Measurements from ENCODE around the gene KLF11. TPM values are rescaled to one million over a fixed set of nuclear protein-coding genes. Genes with fewer than 3 reads are reported as not detected.

Gene KLF11
- total and polyA plus RNA-seq, 5 experiments from 2014 or later, result 1.3 to 10.8 (median 4.3) TPM

DNA sequence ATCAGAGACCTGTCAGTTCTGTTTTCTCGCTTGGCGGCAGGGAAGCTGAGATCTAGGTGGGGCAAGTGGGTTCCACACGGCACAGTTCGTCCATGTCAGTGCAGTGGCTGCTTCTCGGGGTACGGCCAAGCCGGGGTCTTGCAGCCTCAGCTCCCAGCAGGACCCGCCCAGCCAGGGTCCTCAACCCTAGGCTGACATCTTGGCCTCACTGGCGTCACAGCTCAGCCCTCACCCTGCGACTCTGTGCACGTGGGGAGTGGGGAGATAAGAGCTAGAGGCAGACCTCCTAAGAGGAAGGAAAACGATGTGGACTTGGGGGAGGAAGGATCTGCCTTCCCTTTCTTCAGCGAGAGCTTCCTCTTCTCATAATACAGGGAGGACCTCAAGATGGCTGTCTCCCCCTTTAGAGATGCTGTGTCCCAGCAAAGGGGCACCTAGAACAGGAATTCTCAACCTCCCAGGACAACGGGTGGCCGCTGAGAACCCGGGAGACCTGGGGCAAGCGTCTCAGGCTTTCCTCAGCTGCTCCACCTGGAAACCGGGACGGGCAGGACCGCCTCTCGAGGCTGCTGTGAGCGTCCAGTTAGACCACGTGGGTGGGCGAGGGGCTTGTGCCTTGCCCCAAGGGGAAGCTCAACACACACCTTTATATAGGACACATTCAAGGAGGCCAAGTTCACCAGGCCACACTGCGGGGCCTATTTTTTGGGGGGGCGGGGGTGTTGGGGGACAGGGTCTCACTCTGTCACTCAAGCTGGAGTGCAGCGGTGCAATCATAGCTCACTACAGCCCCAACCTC is 23.5 kb upstream of the KLF11 start:
- Mint-ChIP-seq H3K36me3 (peaks cover 0 to 10% (median 0%) of the 10 kb centered on the region in 3 donors), H3K4me3 (no peak overlapping the region), H3K9me3 (peaks cover 0 to 15% (median 4%) of the 10 kb centered on the region in 9 donors), H3K4me1 (no peaks in the 10 kb centered on the region), H3K27me3 (peaks cover 0 to 2% (median 0%) of the 10 kb centered on the region in 5 donors), H3K27ac (no peak overlapping the region)
- POLR2A ChIA-PET, result interaction anchor here (1.0 kb wide), 1 partner anchor 25 kb away, joined by 3 read pairs; no protein-coding TSS in a partner anchor
- DNase-seq, result no peak
- ATAC-seq, result no peak

DNA sequence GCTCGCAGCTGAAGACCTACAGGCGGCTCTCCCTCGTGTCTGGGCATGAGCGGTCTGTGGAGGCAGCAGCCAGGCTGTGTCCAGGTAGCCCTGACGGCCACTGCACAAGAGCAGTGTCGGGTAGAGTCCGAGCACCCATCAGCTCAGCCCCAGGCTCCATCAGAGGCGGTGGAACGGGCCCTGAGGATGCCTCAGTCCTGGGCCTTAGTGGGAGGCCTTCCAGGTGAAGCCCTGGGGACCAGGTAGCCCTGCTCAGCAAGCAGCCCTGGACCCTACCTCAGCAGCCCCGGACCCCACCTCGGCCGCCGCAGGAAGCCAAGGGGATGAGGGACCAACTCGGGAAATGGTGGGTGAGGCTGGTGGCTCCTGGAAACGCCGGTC is 21.3 kb upstream of the KLF11 start:
- peaks cover 0 to 8% (median 4%) of the 10 kb centered on the region in 9 donors for H3K9me3 Mint-ChIP-seq
- peaks cover 0 to 6% (median 0%) of the 10 kb centered on the region in 3 donors for H3K36me3 Mint-ChIP-seq
- no peak overlapping the region for H3K27ac Mint-ChIP-seq
- peaks cover 0 to 6% (median 2%) of the 10 kb centered on the region in 4 donors for H3K4me1 Mint-ChIP-seq
- H3K27me3 Mint-ChIP-seq, result peaks cover 0 to 2% (median 0%) of the 10 kb centered on the region in 5 donors
- ATAC-seq, result no peak
- POLR2A ChIA-PET, result no interaction called here
- peak in 1 of 10 donors; percentile 44 for DNase-seq
- H3K4me3 Mint-ChIP-seq, result no peak overlapping the region

DNA sequence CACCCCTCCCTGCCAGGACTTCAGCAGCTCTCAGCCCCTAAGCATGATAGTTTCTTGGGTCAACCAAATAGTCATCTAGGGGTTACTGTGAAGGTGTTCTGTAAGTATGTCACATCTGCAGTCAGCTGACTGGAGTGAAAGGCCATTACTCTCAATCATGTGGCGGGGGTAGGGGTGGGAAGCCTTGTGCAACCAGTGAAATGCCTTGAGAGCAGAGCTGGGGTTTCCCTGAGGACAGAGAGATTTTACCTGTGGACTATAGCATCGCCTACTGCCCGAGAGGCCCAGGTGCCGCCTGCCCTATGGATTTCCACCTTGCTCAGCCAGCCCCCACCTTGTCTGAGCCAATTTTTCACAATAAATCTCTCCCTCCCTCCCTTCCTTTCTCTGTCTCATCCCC is 20.9 kb upstream of the KLF11 start:
- no peak for DNase-seq
- peaks cover 0 to 1% (median 0%) of the 10 kb centered on the region in 3 donors for H3K36me3 Mint-ChIP-seq
- no peak overlapping the region for H3K4me3 Mint-ChIP-seq
- POLR2A ChIA-PET, result no interaction called here
- H3K9me3 Mint-ChIP-seq, result peaks cover 0 to 4% (median 2%) of the 10 kb centered on the region in 9 donors
- H3K27ac Mint-ChIP-seq, result peak overlapping the region in 2 of 10 donors; percentile 18 to 53
- H3K27me3 Mint-ChIP-seq, result peaks cover 0 to 2% (median 0%) of the 10 kb centered on the region in 5 donors
- H3K4me1 Mint-ChIP-seq, result peaks cover 0 to 8% (median 4%) of the 10 kb centered on the region in 4 donors
- ATAC-seq, result no peak

DNA sequence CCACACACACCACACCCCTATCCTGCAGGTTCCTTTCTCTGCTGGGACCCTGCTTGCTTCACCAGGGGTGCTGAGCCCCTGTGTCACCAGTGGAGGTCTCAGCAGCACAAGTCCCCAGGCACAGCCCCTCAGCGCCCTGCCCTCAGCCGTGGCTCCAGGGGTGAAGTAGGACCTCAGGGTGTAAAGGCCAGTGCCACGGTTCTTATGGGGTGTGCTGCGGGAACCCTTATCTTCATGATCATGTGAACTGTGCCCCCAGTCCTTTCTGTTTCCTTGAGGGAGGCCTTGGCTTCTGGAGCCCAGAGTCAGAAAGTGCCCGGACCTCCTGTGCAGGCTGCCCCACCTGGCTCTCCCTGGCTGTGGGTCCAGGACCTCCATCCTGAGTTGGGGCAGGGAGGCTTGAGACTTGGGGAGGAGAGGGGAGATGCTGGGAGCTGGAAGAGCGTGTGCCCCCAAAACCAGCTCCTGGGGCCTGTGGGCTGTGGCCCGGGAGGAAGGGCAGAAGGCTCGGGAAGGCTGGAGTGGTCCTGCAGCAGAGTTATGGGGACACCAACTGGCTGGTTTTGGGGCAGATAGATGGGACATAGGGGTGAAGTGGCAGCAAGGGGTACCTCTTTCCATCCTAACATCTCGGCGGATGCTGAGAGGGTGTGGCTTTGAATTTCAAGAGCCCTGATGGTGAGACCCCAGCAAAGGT is 20.2 kb upstream of the KLF11 start:
- Mint-ChIP-seq H3K27me3 (peaks cover 0 to 2% (median 0%) of the 10 kb centered on the region in 5 donors), H3K4me3 (no peak overlapping the region), H3K4me1 (peaks cover under 1 to 13% (median 6%) of the 10 kb centered on the region in 4 donors), H3K9me3 (no peaks in the 10 kb centered on the region), H3K36me3 (no peaks in the 10 kb centered on the region), H3K27ac (peak overlapping the region in 3 of 10 donors; percentile 4 to 53 (median 18))
- DNase-seq, result peak in 1 of 10 donors; percentile 43
- POLR2A ChIA-PET, result no interaction called here
- ATAC-seq, result no peak

DNA sequence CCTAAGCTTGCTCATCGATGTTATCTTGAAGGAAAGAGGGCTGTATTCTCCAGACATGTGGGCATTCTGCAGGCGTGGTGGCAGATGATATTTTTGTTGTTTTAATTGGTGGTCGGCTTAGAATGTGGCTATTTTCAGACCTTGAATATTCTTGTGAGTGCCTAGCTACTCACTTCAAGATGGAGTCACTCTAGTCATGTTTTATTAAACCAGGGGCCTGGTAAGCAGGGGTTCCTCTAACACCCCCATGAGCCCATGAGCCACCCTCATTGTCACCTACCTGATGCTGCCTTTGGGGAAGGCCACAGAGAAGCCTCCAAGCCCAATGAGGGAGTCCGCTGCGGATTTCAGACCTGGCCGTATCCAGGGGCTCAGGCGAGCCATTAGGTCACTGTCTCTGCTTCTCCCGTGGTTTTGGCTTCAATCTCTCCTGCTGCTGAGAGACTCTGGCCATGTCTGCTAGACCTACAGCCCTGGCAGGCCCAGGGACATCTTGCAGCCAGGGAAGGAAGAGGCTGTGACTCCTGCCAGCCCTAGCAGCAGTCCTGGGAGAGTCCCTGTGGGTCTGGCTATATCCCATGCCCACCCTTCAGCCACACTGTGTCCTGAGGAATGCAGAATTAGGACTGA is 16.3 kb upstream of the KLF11 start:
- no peaks in the 10 kb centered on the region for H3K9me3 Mint-ChIP-seq
- H3K27ac Mint-ChIP-seq, result peak overlapping the region in 5 of 10 donors; percentile 29 to 71 (median 53)
- ATAC-seq (no peak), DNase-seq (peak in 1 of 10 donors; percentile 14)
- H3K36me3 Mint-ChIP-seq, result no peaks in the 10 kb centered on the region
- no peaks in the 10 kb centered on the region for H3K27me3 Mint-ChIP-seq
- peak overlapping the region in 1 of 10 donors; percentile 18 for H3K4me3 Mint-ChIP-seq
- POLR2A ChIA-PET, result interaction anchor here (2.2 to 6.1 kb wide), 2 partner anchors 16 to 43 kb away, joined by 6 to 53 read pairs; partner anchors contain the start of gene KLF11
- peaks cover 19 to 47% (median 31%) of the 10 kb centered on the region in 4 donors for H3K4me1 Mint-ChIP-seq

DNA sequence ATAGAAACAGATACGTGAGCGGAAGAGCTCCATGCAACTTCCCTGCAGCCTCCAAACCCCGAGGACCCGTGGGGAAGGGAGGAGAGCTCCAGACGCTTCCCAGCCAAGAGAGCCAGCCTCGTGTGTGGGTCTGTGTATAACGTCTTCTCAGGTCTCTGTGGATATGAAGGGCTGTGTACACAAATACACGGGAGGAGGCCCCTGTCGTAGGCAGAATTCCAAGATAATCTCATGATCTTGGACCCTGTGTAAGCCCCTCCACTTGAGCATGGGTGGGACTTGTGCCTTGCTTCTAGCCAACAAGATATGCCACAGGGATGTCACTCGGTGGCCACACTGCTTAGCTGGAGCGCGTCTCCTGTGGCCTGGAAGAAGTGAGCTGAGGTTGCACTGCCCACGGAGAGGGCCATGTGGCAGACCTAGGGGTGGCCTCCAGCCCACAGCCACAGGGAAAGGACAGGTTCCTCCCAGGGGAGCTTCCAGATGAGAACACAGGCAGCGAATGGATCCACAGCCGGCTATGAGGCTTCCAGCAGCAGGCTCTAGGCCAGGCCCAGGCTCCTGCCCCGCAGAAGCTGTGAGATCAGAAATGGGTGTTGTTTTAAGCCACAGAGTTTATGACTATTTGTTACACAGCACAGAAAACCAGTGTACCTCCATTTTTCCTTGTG is 15.6 kb upstream of the KLF11 start:
- POLR2A ChIA-PET, result interaction anchor here (1.7 to 6.1 kb wide), 3 partner anchors 16 to 44 kb away, joined by 6 to 53 read pairs (median 10); partner anchors contain the start of gene KLF11
- DNase-seq (no peak), ATAC-seq (no peak)
- Mint-ChIP-seq H3K27ac (peak overlapping the region in 7 of 10 donors; percentile 43 to 71 (median 53)), H3K9me3 (no peaks in the 10 kb centered on the region), H3K27me3 (no peaks in the 10 kb centered on the region), H3K36me3 (no peaks in the 10 kb centered on the region), H3K4me3 (peak overlapping the region in 1 of 10 donors; percentile 41), H3K4me1 (peaks cover 19 to 47% (median 31%) of the 10 kb centered on the region in 4 donors)

DNA sequence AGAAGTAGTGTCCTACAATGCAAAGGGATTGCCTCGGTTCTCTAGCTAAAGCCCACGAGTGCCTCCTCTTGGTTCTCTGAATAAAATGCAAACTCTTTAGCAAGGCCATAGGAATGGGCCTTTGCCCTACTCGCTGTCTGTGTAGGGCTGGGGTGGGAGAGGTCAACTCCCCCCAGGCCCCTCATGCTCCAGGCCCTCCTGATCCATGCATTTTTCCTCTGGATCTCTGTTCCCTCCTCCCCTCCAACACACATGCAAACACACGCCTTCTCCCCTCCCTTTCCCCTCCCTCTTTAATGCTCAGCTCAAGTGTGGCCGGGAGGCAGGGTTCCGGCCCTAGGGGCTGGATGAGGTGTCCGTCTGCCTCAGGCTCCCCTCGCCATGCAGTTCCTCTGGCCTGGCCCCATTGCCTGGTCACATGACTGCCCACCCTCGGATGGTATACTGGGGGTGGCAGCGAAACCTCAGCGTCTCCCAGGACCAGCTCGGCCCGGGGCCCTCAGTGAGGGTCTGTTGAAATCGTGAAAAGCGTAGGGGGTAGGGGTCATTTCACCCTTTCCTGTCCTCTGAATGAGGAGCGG is 14.9 kb upstream of the KLF11 start:
- peaks cover 19 to 48% (median 31%) of the 10 kb centered on the region in 4 donors for H3K4me1 Mint-ChIP-seq
- POLR2A ChIA-PET, result interaction anchor here (0.6 to 6.1 kb wide), 5 partner anchors 9 to 1691 kb away, joined by 3 to 53 read pairs (median 6); partner anchors contain the start of gene KLF11

DNA sequence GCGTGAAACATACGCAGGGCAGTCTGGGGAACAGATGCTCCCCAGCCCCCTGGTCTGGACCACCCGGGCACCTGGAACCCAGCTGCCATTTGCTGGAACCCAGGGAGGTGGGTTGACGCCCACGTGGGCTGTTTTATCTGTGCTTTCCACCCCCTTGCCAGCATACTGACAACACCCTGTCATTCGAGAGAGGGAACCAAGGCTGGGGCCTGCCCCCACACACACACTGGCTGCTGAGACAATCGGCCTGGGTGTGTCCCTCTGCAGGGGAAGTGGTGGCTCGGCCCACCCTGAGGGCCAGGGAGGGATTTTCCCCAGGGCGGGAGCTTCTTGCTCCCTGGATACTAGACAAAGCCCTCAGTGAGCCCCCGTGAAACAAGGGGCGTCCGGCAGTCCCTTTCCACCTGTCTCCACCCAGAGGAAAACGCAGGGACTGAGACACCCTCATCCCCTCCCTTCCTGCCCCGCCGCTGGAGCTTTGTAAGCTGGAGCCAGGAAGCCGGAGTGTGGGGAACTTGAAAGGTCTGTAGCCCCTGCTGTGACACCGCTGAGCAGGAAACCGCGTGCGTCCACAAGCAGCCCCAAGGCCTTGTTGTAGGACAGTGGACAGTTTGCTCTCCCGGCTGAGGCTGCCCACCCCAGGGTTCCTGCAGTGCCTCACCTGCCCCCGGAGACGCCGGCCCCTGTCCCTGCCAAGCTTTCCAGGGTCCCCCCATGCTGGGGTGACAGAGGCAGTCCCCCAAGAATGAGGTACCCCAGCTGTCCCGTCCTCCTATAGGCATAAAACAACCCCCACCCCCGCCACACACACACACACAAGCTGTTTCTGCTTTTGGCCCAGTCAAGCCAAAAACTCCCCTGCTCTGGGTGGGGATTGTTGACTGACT is 14.1 kb upstream of the KLF11 start:
- H3K36me3 Mint-ChIP-seq, result no peaks in the 10 kb centered on the region
- no peaks in the 10 kb centered on the region for H3K27me3 Mint-ChIP-seq
- ATAC-seq, result peak; percentile 93 to 97
- no peaks in the 10 kb centered on the region for H3K9me3 Mint-ChIP-seq
- H3K4me1 Mint-ChIP-seq, result peaks cover 19 to 52% (median 31%) of the 10 kb centered on the region in 4 donors
- POLR2A ChIA-PET, result interaction anchor here (0.6 to 6.1 kb wide), 6 partner anchors 9 to 1692 kb away, joined by 3 to 53 read pairs (median 6); partner anchors contain the start of gene KLF11
- peak in 8 of 10 donors; percentile 18 to 79 (median 46) for DNase-seq
- H3K4me3 Mint-ChIP-seq, result peak overlapping the region; percentile 40 to 83 (median 64)
- H3K27ac Mint-ChIP-seq, result peak overlapping the region in 9 of 10 donors; percentile 53 to 92 (median 74)

More for the DNA sequence above, 14.9 kb upstream of the KLF11 start:
- H3K9me3 Mint-ChIP-seq, result no peaks in the 10 kb centered on the region
- ATAC-seq (no peak), DNase-seq (peak in 1 of 10 donors; percentile 56)
- H3K27ac Mint-ChIP-seq, result peak overlapping the region; percentile 32 to 92 (median 55)
- peak overlapping the region in 7 of 10 donors; percentile 4 to 83 (median 71) for H3K4me3 Mint-ChIP-seq
- no peaks in the 10 kb centered on the region for H3K27me3 Mint-ChIP-seq
- no peaks in the 10 kb centered on the region for H3K36me3 Mint-ChIP-seq

DNA sequence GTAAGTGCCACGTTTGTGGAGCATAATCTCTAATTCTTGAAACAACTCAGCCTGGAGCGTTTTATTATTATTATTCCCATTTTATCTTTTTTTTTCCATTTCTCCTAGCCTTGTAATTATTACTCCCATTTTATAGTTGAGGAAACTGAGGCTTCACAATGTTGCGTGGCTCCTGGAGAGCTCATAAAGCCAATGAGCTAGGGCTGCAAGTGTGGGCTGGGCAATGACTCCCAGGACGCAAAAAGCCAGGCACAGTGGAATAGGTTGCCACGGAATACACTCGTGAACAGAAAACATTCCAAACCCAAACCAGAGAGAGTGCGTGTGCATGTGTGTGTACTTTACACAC is 13.5 kb upstream of the KLF11 start:
- H3K4me3 Mint-ChIP-seq, result peak overlapping the region; percentile 40 to 83 (median 68)
- no peak for DNase-seq
- POLR2A ChIA-PET, result interaction anchor here (1.0 to 6.1 kb wide), 3 partner anchors 13 to 44 kb away, joined by 3 to 53 read pairs (median 10); partner anchors contain the start of gene KLF11
- H3K4me1 Mint-ChIP-seq, result peaks cover 19 to 58% (median 31%) of the 10 kb centered on the region in 4 donors
- H3K9me3 Mint-ChIP-seq, result no peaks in the 10 kb centered on the region
- peak overlapping the region in 9 of 10 donors; percentile 5 to 92 (median 67) for H3K27ac Mint-ChIP-seq
- H3K27me3 Mint-ChIP-seq, result no peaks in the 10 kb centered on the region
- no peaks in the 10 kb centered on the region for H3K36me3 Mint-ChIP-seq
- no peak for ATAC-seq

DNA sequence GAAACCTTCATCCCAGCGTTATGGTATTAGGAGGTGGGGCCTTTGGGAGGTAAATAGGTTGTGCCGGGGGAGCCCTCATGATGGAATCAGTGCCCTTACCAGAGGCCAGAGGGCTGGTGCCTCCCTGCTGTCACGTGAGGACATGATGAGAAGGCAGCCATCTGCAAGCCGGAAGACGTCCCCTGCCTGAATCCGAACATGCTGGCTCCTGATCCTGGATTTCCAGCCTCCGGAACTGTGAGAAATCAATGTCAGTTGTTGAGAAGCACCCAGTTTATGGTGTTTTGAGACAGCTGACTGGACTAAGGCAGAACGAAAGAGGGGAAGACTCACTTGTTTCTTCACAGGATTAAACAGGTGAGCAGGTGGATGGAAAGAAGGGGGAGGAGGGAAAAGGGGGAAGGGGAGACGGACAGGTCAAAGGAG is 13.0 kb upstream of the KLF11 start:
- POLR2A ChIA-PET, result interaction anchor here (6.1 kb wide), 1 partner anchor 13 kb away, joined by 53 read pairs; the partner anchor contains the start of gene KLF11
- Mint-ChIP-seq H3K27ac (peak overlapping the region in 2 of 10 donors; percentile 67 to 92), H3K9me3 (no peaks in the 10 kb centered on the region), H3K4me3 (peak overlapping the region in 2 of 10 donors; percentile 71 to 76), H3K27me3 (no peaks in the 10 kb centered on the region), H3K36me3 (no peaks in the 10 kb centered on the region), H3K4me1 (peaks cover 18 to 61% (median 31%) of the 10 kb centered on the region in 4 donors)
- no peak for ATAC-seq
- DNase-seq, result no peak

All from naive thymus-derived CD8-positive, alpha-beta T cell (primary cell).